GM12891 (cell line): ENCODE data around the gene C1QTNF9B.

Source experiments
- POLR2A ChIP-seq: IDR thresholded peaks from 2 replicates; pipeline ENCODE4 v1.6.1; 2011; ENCODE audit warnings: low read depth, low read length, control low read depth
- POLR2AphosphoS5 ChIP-seq: IDR thresholded peaks from 2 replicates; pipeline ENCODE4 v1.6.1; 2011; ENCODE audit warnings: low read depth, low read length, control low read depth
- SPI1 ChIP-seq: IDR thresholded peaks from 2 replicates; pipeline ENCODE4 v1.6.1; 2011; ENCODE audit warnings: low read depth, low read length, control low read depth
- TAF1 ChIP-seq: IDR thresholded peaks from 2 replicates; pipeline ENCODE4 v1.6.1; 2011; ENCODE audit warnings: low read depth, low read length, control low read depth

- no peak for TF ChIP-seq POLR2A
- TF ChIP-seq POLR2AphosphoS5 = 0 out of 2 replicates have a peak, but pooled peaks have one; percentile 57
- no peak; the same call in 1 of the 2 replicates for TF ChIP-seq SPI1
- TF ChIP-seq TAF1 = peak; percentile 33; the same call in 1 of the 2 replicates
Measured at GRCh38 chr13:23888658-23889614, 8.4 kb downstream of the C1QTNF9B start, which contains the start of gene MIPEP.
